Panc1 (cell line): Measurements from ENCODE around the gene GID4. TPM values are rescaled to one million over a fixed set of nuclear protein-coding genes. Genes with fewer than 3 reads are reported as not detected.

Experiments used
- ATAC-seq: fragments of 200-7000 bp; cut with Tn5 transposase; 2 replicates; pipeline ENCODE4 v1.9.1; 2020; ENCODE audit warnings: mild to moderate bottlenecking, moderate library complexity
- BruUV-seq: library from RNA; stranded (reverse); fragments of 400-500 nt; replicated peaks from 2 replicates; lab custom pipeline; 2021; lab: Mats Ljungman, UMichigan
- CTCF ChIA-PET: fragments of 300-600 bp; sonication (Branson Sonifier 250); formaldehyde crosslinking; loops from one replicate; lab custom pipeline; 2022; ENCODE audit warnings: antibody characterized with exemption; lab: Charles Lee
- POLR2A ChIA-PET: fragments of 300-600 bp; sonication (Branson Sonifier 250); formaldehyde crosslinking; loops from one replicate; lab custom pipeline; 2022; ENCODE audit warnings: antibody characterized with exemption; lab: Charles Lee
- DNase-seq: peaks from one replicate; pipeline ENCODE4 v3.0.0-alpha.2; 2010; ENCODE audit warnings: low read depth, low spot score
- H3K27ac ChIP-seq: 2 replicates; pipeline ENCODE4 v1.5.1; 2011; ENCODE audit warnings: mild to moderate bottlenecking, low read length, inconsistent platforms
- H3K27me3 ChIP-seq: fragments of 200-500 bp; sonication (Bioruptor generic); 2 replicates; pipeline ENCODE4 v1.6.0; 2014; ENCODE audit warnings: low read length, inconsistent platforms; ENCODE audit not compliant: control insufficient read depth, insufficient read depth
- H3K36me3 ChIP-seq: fragments of 200-500 bp; sonication (Bioruptor generic); 2 replicates; pipeline ENCODE4 v1.5.1; 2014; ENCODE audit warnings: inconsistent platforms, mild to moderate bottlenecking, low read length, moderate library complexity; ENCODE audit not compliant: control insufficient read depth, insufficient read depth
- H3K4me1 ChIP-seq: 2 replicates; pipeline ENCODE4 v1.5.1; 2011; ENCODE audit warnings: inconsistent platforms, mild to moderate bottlenecking, low read length, moderate library complexity; ENCODE audit not compliant: control insufficient read depth, insufficient read depth
- H3K4me3 ChIP-seq, 2 experiments: 2 replicates each; pipeline ENCODE4 v1.5.1; 2011 to 2012; ENCODE audit warnings: low read depth in 2 of 2, low read length in 2 of 2, mild to moderate bottlenecking in 2 of 2, inconsistent platforms in 1 of 2, moderate library complexity in 1 of 2
- H3K9me3 ChIP-seq: fragments of 200-500 bp; sonication (Bioruptor generic); 2 replicates; pipeline ENCODE4 v1.5.1; 2014; ENCODE audit warnings: low read depth, mild to moderate bottlenecking, inconsistent platforms, low read length, moderate library complexity; ENCODE audit not compliant: control insufficient read depth, insufficient read depth
- CTCF ChIP-seq: fragments of 450-650 bp; IDR thresholded peaks from 2 replicates; pipeline ENCODE4 v1.5.1; 2017; ENCODE audit warnings: mild to moderate bottlenecking
- POLR2AphosphoS5 ChIP-seq: IDR thresholded peaks from 2 replicates; pipeline ENCODE4 v1.6.1; 2012; ENCODE audit warnings: mild to moderate bottlenecking, low read depth, low read length, moderate library complexity
- SIN3A ChIP-seq: IDR thresholded peaks from 2 replicates; pipeline ENCODE4 v1.6.1; 2012; ENCODE audit warnings: low read depth, mild to moderate bottlenecking, low read length, moderate library complexity, borderline replicate concordance; ENCODE audit not compliant: insufficient read depth
- TCF7L2 ChIP-seq: IDR thresholded peaks from 2 replicates; pipeline ENCODE4 v1.6.1; 2011; ENCODE audit warnings: mild to moderate bottlenecking, low read depth, low read length, inconsistent platforms
- in situ Hi-C: cut with HindIII; loops from 2 replicates; pipeline ENCODE4 v1.10.0; 2016; ENCODE audit warnings: low sequenced_read_pairs, low pct_unique_long_range_greater_than_20kb
- intact Hi-C: fragments of 100-400 bp; cut with micrococcal nuclease; formaldehyde crosslinking; loops from one replicate; pipeline ENCODE4 v1.10.0; 2022; ENCODE audit not compliant: unreplicated experiment
- total RNA-seq: library from RNA; stranded (reverse); gene quantifications from one replicate; pipeline ENCODE4 v1.2.1, GENCODE V29; 2021; ENCODE audit not compliant: unreplicated experiment
- TF ChIP-seq, protein P1 (sequence below), 2 experiments: IDR thresholded peaks; 2 replicates each; pipeline ENCODE4 v1.6.1; 2011 to 2012; ENCODE audit warnings: low read depth in 2 of 2, control low read depth in 1 of 2, low read length in 1 of 2, mild to moderate bottlenecking in 1 of 2, moderate library complexity in 1 of 2; ENCODE audit not compliant: insufficient read depth in 1 of 2

Gene GID4
- total RNA-seq, 1 experiment from 2014 or later = 11.1 TPM

GRCh38 chr17:18107061-18107790 is 68.0 kb downstream of the GID4 start:
- in situ Hi-C loops (no loop called here), intact Hi-C loops (no loop called here)
- Histone ChIP-seq H3K27ac (no peak overlapping the region), H3K4me1 (no peaks in the 10 kb centered on the region), H3K4me3 (no peak overlapping the region), H3K27me3 (no peaks in the 10 kb centered on the region), H3K36me3 (no peaks in the 10 kb centered on the region), H3K9me3 (no peaks in the 10 kb centered on the region)
- ChIA-PET POLR2A (no interaction called here), CTCF (no interaction called here)
- no peak for TF ChIP-seq POLR2AphosphoS5
- no TSS peak for BruUV-seq
- DNase-seq (no peak), ATAC-seq (no peak)

DNA sequence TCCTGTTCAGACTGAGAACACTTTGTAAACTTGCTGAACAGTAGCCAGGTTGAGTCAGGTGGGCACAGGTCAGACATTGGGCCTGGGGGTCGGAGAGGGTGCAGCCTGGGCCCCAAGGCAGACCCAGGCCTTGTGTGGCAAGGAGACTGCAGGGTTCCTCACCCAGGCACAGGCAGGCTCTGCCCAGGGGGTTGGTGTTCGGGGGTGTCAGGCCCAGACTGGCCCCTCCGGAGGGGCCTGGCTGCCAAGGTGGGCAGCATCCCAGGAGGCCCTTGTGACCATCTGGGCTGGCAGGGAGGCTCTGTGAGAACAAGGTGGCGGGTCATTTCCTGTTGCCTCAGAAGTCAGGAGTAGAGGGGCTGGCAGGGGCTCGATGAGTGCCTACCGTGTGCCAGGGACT is 68.8 kb downstream of the GID4 start:
- no peak for DNase-seq
- no peak for ATAC-seq
- TF ChIP-seq POLR2AphosphoS5 (no peak), SIN3A (no peak), TCF7L2 (no peak), CTCF (no peak)
- TF ChIP-seq, protein P1, sequence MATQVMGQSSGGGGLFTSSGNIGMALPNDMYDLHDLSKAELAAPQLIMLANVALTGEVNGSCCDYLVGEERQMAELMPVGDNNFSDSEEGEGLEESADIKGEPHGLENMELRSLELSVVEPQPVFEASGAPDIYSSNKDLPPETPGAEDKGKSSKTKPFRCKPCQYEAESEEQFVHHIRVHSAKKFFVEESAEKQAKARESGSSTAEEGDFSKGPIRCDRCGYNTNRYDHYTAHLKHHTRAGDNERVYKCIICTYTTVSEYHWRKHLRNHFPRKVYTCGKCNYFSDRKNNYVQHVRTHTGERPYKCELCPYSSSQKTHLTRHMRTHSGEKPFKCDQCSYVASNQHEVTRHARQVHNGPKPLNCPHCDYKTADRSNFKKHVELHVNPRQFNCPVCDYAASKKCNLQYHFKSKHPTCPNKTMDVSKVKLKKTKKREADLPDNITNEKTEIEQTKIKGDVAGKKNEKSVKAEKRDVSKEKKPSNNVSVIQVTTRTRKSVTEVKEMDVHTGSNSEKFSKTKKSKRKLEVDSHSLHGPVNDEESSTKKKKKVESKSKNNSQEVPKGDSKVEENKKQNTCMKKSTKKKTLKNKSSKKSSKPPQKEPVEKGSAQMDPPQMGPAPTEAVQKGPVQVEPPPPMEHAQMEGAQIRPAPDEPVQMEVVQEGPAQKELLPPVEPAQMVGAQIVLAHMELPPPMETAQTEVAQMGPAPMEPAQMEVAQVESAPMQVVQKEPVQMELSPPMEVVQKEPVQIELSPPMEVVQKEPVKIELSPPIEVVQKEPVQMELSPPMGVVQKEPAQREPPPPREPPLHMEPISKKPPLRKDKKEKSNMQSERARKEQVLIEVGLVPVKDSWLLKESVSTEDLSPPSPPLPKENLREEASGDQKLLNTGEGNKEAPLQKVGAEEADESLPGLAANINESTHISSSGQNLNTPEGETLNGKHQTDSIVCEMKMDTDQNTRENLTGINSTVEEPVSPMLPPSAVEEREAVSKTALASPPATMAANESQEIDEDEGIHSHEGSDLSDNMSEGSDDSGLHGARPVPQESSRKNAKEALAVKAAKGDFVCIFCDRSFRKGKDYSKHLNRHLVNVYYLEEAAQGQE (IDR thresholded peaks at IDR 0.05; ENCODE audit: insufficient read depth in 1 of 2, low read depth in 2 of 2, low read length in 1 of 2) = no peak
- CTCF ChIA-PET = no interaction called here
- Histone ChIP-seq H3K36me3 (no peaks in the 10 kb centered on the region), H3K4me3 (no peak overlapping the region), H3K9me3 (no peaks in the 10 kb centered on the region), H3K4me1 (no peaks in the 10 kb centered on the region), H3K27ac (no peak overlapping the region), H3K27me3 (no peaks in the 10 kb centered on the region)
- POLR2A ChIA-PET = no interaction called here
- BruUV-seq = no TSS peak
- in situ Hi-C loops (no loop called here), intact Hi-C loops (no loop called here)
